ENCODE data around the gene MGAT1.
"Not testable (repeated sequence)": the region's sequence is repeated elsewhere in the genome, so short reads cannot be mapped to it uniquely, and the experiment has no call there.

MGAT1 gene

GRCh38 chr5:180792965-180793287 is 9.7 kb downstream of the MGAT1 start:
- DNase-seq (ENCODE audit: extremely low read depth, low read depth), result no peak
- no peak for TF ChIP-seq CTCF (IDR thresholded peaks at IDR 0.05; ENCODE audit: low read depth, low read length)

GRCh38 chr5:180792287-180792964 is 10.2 kb downstream of the MGAT1 start:
- TF ChIP-seq CTCF (IDR thresholded peaks at IDR 0.05; ENCODE audit: low read depth, low read length), result no peak

GRCh38 chr5:180791611-180792213 is 10.9 kb downstream of the MGAT1 start:
- TF ChIP-seq CTCF (IDR thresholded peaks at IDR 0.05; ENCODE audit: low read depth, low read length), result no peak

More at GRCh38 chr5:180792287-180792964, 10.2 kb downstream of the MGAT1 start:
- DNase-seq (ENCODE audit: extremely low read depth, low read depth), result no peak

GRCh38 chr5:180790524-180790923 is 12.1 kb downstream of the MGAT1 start:
- DNase-seq (ENCODE audit: extremely low read depth, low read depth), result no peak
- no peak for TF ChIP-seq CTCF (IDR thresholded peaks at IDR 0.05; ENCODE audit: low read depth, low read length)

More at GRCh38 chr5:180791611-180792213, 10.9 kb downstream of the MGAT1 start:
- DNase-seq (ENCODE audit: extremely low read depth, low read depth), result no peak

- DNase-seq (ENCODE audit: extremely low read depth, low read depth), result no peak
- no peak for TF ChIP-seq CTCF (IDR thresholded peaks at IDR 0.05; ENCODE audit: low read depth, low read length)
Measured at GRCh38 chr5:180790020-180790419, 12.6 kb downstream of the MGAT1 start.

- DNase-seq (ENCODE audit: extremely low read depth, low read depth), result not testable (repeated sequence)
Measured at GRCh38 chr5:180788651-180789410, 13.8 kb downstream of the MGAT1 start.

- no peak for DNase-seq (ENCODE audit: extremely low read depth, low read depth)
- TF ChIP-seq CTCF (IDR thresholded peaks at IDR 0.05; ENCODE audit: low read depth, low read length), result no peak
Measured at GRCh38 chr5:180787711-180788431, 14.7 kb downstream of the MGAT1 start.

Data from AG09319 (cell line).